GM23248 (cell line): ENCODE measurements around the gene GTF2IRD1. TPM values are rescaled to one million over a fixed set of nuclear protein-coding genes. Genes with fewer than 3 reads are reported as not detected.

Source experiments
- DNase-seq: peaks from one replicate; pipeline ENCODE4 v3.0.0-alpha.2; 2015
- H2AFZ ChIP-seq: fragments of 200-600 bp; sonication (generic); 2 replicates; pipeline ENCODE4 v1.6.1; 2016; ENCODE audit warnings: antibody characterized with exemption
- H3F3A ChIP-seq: fragments of 200-600 bp; sonication (generic); 2 replicates; pipeline ENCODE4 v1.6.1; 2016; ENCODE audit warnings: mild to moderate bottlenecking, antibody characterized with exemption, mixed run types; ENCODE audit not compliant: insufficient read depth
- H3K27ac ChIP-seq: fragments of 200-600 bp; sonication (generic); 2 replicates; pipeline ENCODE4 v1.5.1; 2016; ENCODE audit warnings: mild to moderate bottlenecking
- H3K27me3 ChIP-seq: fragments of 200-600 bp; sonication (generic); replicated peaks from 2 replicates; pipeline ENCODE4 v1.6.1; 2016; ENCODE audit warnings: mild to moderate bottlenecking; ENCODE audit not compliant: insufficient read depth
- H3K36me3 ChIP-seq: fragments of 200-600 bp; sonication (generic); 2 replicates; pipeline ENCODE4 v1.6.1; 2016; ENCODE audit warnings: low read depth, mild to moderate bottlenecking
- H3K4me1 ChIP-seq: fragments of 200-600 bp; sonication (generic); 2 replicates; pipeline ENCODE4 v1.6.1; 2016; ENCODE audit warnings: mild to moderate bottlenecking; ENCODE audit not compliant: insufficient read depth
- H3K4me2 ChIP-seq: fragments of 200-600 bp; sonication (generic); one replicate; pipeline ENCODE4 v1.6.1; 2016; ENCODE audit warnings: mild to moderate bottlenecking; ENCODE audit not compliant: unreplicated experiment
- H3K4me3 ChIP-seq: fragments of 200-600 bp; sonication (generic); 2 replicates; pipeline ENCODE4 v1.5.1; 2016; ENCODE audit warnings: mild to moderate bottlenecking
- H3K79me2 ChIP-seq: fragments of 200-600 bp; sonication (generic); 2 replicates; pipeline ENCODE4 v1.6.1; 2016; ENCODE audit warnings: mild to moderate bottlenecking; ENCODE audit not compliant: insufficient read depth
- H3K9ac ChIP-seq: fragments of 200-600 bp; sonication (generic); 2 replicates; pipeline ENCODE4 v1.6.1; 2016; ENCODE audit warnings: mild to moderate bottlenecking
- H3K9me2 ChIP-seq: fragments of 200-600 bp; sonication (generic); 2 replicates; pipeline ENCODE4 v1.6.1; 2016; ENCODE audit warnings: mixed run types, mild to moderate bottlenecking, moderate library complexity; ENCODE audit not compliant: insufficient read depth
- H3K9me3 ChIP-seq: fragments of 200-600 bp; sonication (generic); one replicate; pipeline ENCODE4 v1.6.1; 2017; ENCODE audit warnings: low read depth
- H4K20me1 ChIP-seq: fragments of 200-600 bp; sonication (generic); 2 replicates; pipeline ENCODE4 v1.6.0; 2016; ENCODE audit not compliant: insufficient read depth
- EZH2 ChIP-seq: fragments of 200-600 bp; sonication (generic); IDR thresholded peaks from 2 replicates; pipeline ENCODE4 v1.6.1; 2018; ENCODE audit warnings: antibody characterized with exemption, mild to moderate bottlenecking; ENCODE audit not compliant: insufficient read depth, poor library complexity, severe bottlenecking
- EZH2phosphoT487 ChIP-seq: fragments of 200-600 bp; sonication (generic); IDR thresholded peaks from 2 replicates; pipeline ENCODE4 v1.6.1; 2018; ENCODE audit warnings: antibody characterized with exemption, moderate library complexity, mild to moderate bottlenecking, low read depth; ENCODE audit not compliant: insufficient read depth
- WGBS, 2 experiments: methylation state at CpG; one replicate each; pipeline ENCODE4 v1.1.6; 2015 to 2017; ENCODE audit warnings: low lambda C conversion rate in 2 of 2, low coverage in 1 of 2; ENCODE audit errors: missing lambda C conversion rate in 2 of 2; 5-methylcytosine and 5-hydroxymethylcytosine counted together
- in situ Hi-C: fragments of 300-500 bp; cut with MboI; formaldehyde crosslinking; loops from 2 replicates; pipeline ENCODE4 v1.15.0; 2020
- polyA plus RNA-seq: library from polyadenylated mRNA; unstranded; fragments of >200 nt; fragmentation: Nextera tagmentation; extraction: Ambion mirVana; gene quantifications from 2 replicates; pipeline ENCODE4 v1.2.1, GENCODE V29; 2016
- total RNA-seq: library from RNA; depleted of rRNA; stranded (reverse); fragments of >200 nt; shearing (Covaris generic); gene quantifications from 2 replicates; pipeline ENCODE4 v1.2.3, GENCODE V29; 2014

The GTF2IRD1 gene
- total and polyA plus RNA-seq, 2 experiments from 2014 or later, result 3.7 to 6.6 TPM

DNA sequence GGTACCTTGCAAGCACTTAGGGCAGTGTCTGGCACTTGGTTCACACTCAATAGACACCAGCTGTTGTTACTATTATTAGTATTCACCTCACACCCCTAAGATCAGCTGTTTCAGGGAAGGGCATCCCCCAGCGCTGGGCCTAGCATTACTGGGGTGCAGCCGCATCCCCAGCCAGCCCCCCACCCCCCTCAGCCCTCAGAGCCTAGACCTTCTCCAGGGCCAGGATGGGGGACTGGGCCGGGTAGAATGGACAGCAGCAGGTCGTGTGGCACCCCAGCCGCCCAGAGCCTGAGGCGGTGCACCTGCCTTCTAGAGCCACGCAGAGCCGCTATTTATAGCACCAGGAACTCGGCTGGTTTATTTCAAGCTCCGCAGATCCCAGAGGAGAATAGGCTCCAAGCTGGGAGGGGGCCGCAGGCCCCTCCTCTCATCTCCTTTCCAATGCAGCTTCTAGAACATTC lies 60.5 kb downstream of the GTF2IRD1 start:
- H4K20me1 ChIP-seq, result no peaks in the 10 kb centered on the region
- no peak overlapping the region for H3K9ac ChIP-seq
- H3K9me3 ChIP-seq, result no peaks in the 10 kb centered on the region
- 90 to 92% methylated on average over 11 of the region's 11 CpGs for WGBS, 2 experiments
- TF ChIP-seq EZH2, result no peak
- no peak overlapping the region for H3K4me2 ChIP-seq
- no peak overlapping the region for H3K27ac ChIP-seq
- DNase-seq, result no peak
- no peak overlapping the region for H2AFZ ChIP-seq
- H3K4me3 ChIP-seq, result no peak overlapping the region
- no peaks in the 10 kb centered on the region for H3K79me2 ChIP-seq
- no peaks in the 10 kb centered on the region for H3K27me3 ChIP-seq
- H3K9me2 ChIP-seq, result no peaks in the 10 kb centered on the region
- in situ Hi-C loops, result no loop called here
- no peaks in the 10 kb centered on the region for H3K36me3 ChIP-seq
- no peaks in the 10 kb centered on the region for H3F3A ChIP-seq
- no peaks in the 10 kb centered on the region for H3K4me1 ChIP-seq

DNA sequence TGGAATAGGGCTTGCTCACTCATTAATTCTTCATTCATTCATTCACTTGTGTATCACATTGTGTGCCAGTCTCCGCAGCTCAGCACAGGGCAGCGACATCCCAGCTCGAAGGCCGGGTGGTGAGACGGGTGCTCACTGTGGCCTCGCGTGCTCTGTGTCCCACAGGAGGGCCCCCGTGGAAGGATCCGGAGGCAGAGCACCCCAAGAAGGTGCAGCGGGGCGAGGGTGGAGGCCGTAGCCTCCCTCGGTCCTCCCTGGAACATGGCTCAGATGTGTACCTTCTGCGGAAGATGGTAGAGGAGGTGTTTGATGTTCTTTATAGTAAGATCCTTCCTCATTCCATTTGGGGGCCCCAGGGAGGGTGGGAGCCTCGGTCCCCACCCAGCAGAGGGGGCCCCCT lies 61.6 kb downstream of the GTF2IRD1 start:
- no peaks in the 10 kb centered on the region for H3K27me3 ChIP-seq
- no peaks in the 10 kb centered on the region for H3K36me3 ChIP-seq
- WGBS, 2 experiments, result 95 to 96% methylated on average over 12 to 15 of the region's 15 CpGs
- no peaks in the 10 kb centered on the region for H3F3A ChIP-seq
- H3K4me1 ChIP-seq, result no peaks in the 10 kb centered on the region
- no peaks in the 10 kb centered on the region for H3K9me3 ChIP-seq
- no peaks in the 10 kb centered on the region for H3K79me2 ChIP-seq
- no peak for DNase-seq
- no peak overlapping the region for H3K27ac ChIP-seq
- no peaks in the 10 kb centered on the region for H3K9me2 ChIP-seq
- H3K4me3 ChIP-seq, result no peak overlapping the region
- H3K9ac ChIP-seq, result no peak overlapping the region
- no peak for TF ChIP-seq EZH2phosphoT487
- TF ChIP-seq EZH2, result no peak
- H4K20me1 ChIP-seq, result no peaks in the 10 kb centered on the region
- no peak overlapping the region for H3K4me2 ChIP-seq
- in situ Hi-C loops, result no loop called here
- no peak overlapping the region for H2AFZ ChIP-seq

DNA sequence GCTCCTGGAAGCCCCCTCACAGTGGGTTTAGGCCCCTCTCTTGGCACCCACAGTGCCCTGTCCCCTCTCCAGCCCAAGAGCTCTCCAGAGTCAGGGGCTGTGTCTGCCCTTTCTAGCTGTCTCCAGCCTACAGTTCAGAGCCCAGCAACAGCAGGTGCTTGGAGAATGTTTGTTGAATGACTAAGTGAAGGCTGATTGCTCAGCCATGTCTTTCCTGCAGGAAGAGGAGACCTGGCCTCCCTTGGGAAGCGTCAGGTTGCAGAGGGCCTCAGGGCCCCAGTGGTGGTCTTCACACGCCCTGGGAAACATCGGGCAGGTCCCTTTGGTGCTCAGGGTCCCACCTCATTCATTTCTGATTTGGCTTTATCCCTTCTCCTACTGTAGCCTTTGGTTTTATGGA lies 62.5 kb downstream of the GTF2IRD1 start:
- in situ Hi-C loops, result no loop called here

DNA sequence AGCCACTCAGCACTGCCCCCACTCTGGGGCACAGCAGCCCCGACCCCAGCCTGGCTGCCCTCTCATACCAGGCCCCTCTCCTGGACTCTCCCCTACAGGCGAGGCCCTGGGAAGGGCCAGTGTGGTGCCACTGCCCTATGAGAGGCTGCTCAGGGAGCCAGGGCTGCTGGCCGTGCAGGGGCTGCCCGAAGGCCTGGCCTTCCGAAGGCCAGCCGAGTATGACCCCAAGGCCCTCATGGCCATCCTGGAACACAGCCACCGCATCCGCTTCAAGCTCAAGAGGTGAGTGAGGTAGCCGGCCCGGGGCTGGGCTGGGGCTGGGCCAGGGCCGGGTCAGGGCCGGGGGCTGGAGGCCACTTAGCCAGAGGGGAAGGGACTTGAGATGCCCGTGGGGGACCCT lies 64.3 kb downstream of the GTF2IRD1 start:
- H3K9me2 ChIP-seq, result no peaks in the 10 kb centered on the region
- in situ Hi-C loops, result no loop called here

More for the DNA sequence above, 62.5 kb downstream of the GTF2IRD1 start:
- 93 to 100% methylated on average over 3 of the region's 3 CpGs for WGBS, 2 experiments
- H3K4me1 ChIP-seq, result no peaks in the 10 kb centered on the region
- no peaks in the 10 kb centered on the region for H3K36me3 ChIP-seq
- H2AFZ ChIP-seq, result no peak overlapping the region
- DNase-seq, result no peak
- no peaks in the 10 kb centered on the region for H3K9me2 ChIP-seq
- no peak overlapping the region for H3K27ac ChIP-seq
- no peak overlapping the region for H3K4me2 ChIP-seq
- H3K79me2 ChIP-seq, result no peaks in the 10 kb centered on the region
- H3K9me3 ChIP-seq, result no peaks in the 10 kb centered on the region
- TF ChIP-seq EZH2phosphoT487 (no peak), EZH2 (no peak)
- no peaks in the 10 kb centered on the region for H3F3A ChIP-seq
- H3K9ac ChIP-seq, result no peak overlapping the region
- no peaks in the 10 kb centered on the region for H4K20me1 ChIP-seq
- no peaks in the 10 kb centered on the region for H3K27me3 ChIP-seq
- no peak overlapping the region for H3K4me3 ChIP-seq

DNA sequence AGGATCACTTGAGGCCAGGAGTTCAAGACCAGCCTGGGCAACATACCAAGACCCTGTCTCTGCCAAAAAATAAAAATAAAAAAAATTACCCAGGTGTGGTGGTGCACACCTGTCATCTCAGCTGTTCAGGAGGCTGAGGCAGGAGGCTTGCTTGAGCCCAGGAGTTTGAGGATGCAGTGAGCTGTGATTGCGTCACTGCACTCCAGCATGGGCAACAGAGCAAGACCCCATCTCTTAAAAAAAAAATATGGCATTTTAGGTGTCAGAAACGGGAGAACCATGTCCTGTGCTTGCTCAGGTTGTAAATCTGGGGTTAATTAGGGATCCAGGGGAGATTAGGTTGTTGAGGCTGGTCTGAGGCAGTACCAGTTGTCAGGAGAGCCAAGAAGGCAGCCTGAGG lies 64.9 kb downstream of the GTF2IRD1 start:
- Histone ChIP-seq H3K4me2 (no peak overlapping the region), H3F3A (no peaks in the 10 kb centered on the region), H3K79me2 (no peaks in the 10 kb centered on the region), H3K9ac (no peak overlapping the region), H3K9me2 (no peaks in the 10 kb centered on the region), H4K20me1 (no peaks in the 10 kb centered on the region), H3K27me3 (no peaks in the 10 kb centered on the region), H3K4me3 (no peak overlapping the region), H3K9me3 (no peaks in the 10 kb centered on the region), H2AFZ (no peak overlapping the region), H3K36me3 (no peaks in the 10 kb centered on the region), H3K27ac (no peak overlapping the region), H3K4me1 (no peaks in the 10 kb centered on the region)
- no peak for DNase-seq
- WGBS, 2 experiments, result 90 to 97% methylated on average over 2 of the region's 2 CpGs
- TF ChIP-seq EZH2 (no peak), EZH2phosphoT487 (no peak)
- in situ Hi-C loops, result no loop called here

More for the DNA sequence above, 64.3 kb downstream of the GTF2IRD1 start:
- H3K9me3 ChIP-seq, result no peaks in the 10 kb centered on the region
- no peaks in the 10 kb centered on the region for H3K4me1 ChIP-seq
- no peaks in the 10 kb centered on the region for H3K79me2 ChIP-seq
- H3K36me3 ChIP-seq, result no peaks in the 10 kb centered on the region
- DNase-seq, result no peak
- TF ChIP-seq EZH2, result no peak
- no peak for TF ChIP-seq EZH2phosphoT487
- WGBS, 2 experiments, result 95 to 97% methylated on average over 11 to 13 of the region's 13 CpGs
- H3K4me2 ChIP-seq, result no peak overlapping the region
- no peaks in the 10 kb centered on the region for H4K20me1 ChIP-seq
- H3K27me3 ChIP-seq, result no peaks in the 10 kb centered on the region
- H3K9ac ChIP-seq, result no peak overlapping the region
- H3K27ac ChIP-seq, result no peak overlapping the region
- H3K4me3 ChIP-seq, result no peak overlapping the region
- no peak overlapping the region for H2AFZ ChIP-seq
- H3F3A ChIP-seq, result no peaks in the 10 kb centered on the region
